ENCODE results near the gene RUNDC1.

RUNDC1 gene

GRCh38 chr17:43039646-43040045 is 59.3 kb downstream of the RUNDC1 start:
- no peak for DNase-seq (ENCODE audit: low spot score)

- no peak for DNase-seq (ENCODE audit: low spot score)
Observed at GRCh38 chr17:43040655-43041054, 60.3 kb downstream of the RUNDC1 start.

DNA sequence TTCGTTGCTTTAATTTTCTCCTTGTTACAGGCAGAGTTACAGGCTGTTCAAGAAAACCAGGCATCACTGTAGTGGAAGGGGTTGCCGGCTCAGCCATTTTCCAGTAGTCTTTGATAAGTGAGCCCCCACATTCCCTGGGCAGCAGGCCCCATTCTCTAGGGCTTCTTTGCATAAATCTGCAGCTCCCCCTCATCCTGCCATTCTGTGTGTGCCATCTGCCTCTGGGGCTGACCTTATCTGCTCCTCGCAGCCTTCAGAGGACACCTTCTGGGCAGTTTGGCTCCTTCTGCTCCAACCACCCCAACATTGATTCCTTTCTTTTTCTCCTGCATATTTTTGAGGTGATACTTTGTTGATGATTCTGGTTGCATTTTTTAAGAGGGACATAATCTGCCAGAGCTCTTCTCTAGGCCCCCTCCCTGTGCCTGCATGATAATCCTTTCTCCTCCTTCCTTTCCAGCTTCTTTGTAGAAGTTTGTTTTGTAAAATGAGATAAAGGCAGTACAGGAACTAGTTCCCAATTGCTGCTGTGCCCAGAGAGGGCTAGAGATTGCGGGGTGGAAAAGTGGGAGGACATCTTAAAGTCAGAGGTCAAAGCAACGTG is 61.8 kb downstream of the RUNDC1 start:
- DNase-seq (ENCODE audit: low spot score), result no peak

Small RNA genes lying within 50 kb of the gene (small RNA-seq; reads per million reads assigned to genes)
- gene AARSD1 (0.03 to 0.09 reads per million in 2 experiments), gene RF00561 (0 reads per million in 2 experiments)

Data from SK-N-DZ (cell line).